22Rv1 (cell line): ENCODE results near the gene ATXN1.

Experiments
- CTCF ChIP-seq: fragments of 450-650 bp; IDR thresholded peaks from 2 replicates; pipeline ENCODE4 v1.5.1; 2017; ENCODE audit warnings: mild to moderate bottlenecking
- ZFX ChIP-seq: fragments of 450-650 bp; IDR thresholded peaks from 2 replicates; pipeline ENCODE4 v1.6.1; 2017; ENCODE audit warnings: antibody characterized with exemption, borderline replicate concordance

- TF ChIP-seq CTCF: no peak
- TF ChIP-seq ZFX: no peak
Measured at GRCh38 chr6:16434885-16435284, 326.4 kb downstream of the ATXN1 start.
